OCI-LY1 (cell line): ENCODE data around the gene ZBTB8OS.

ENCODE experiments used
- H2AFZ ChIP-seq: fragments of 200-600 bp; sonication (generic), shearing (Covaris generic); 2 replicates; pipeline ENCODE4 v1.6.0; 2014; ENCODE audit warnings: antibody characterized with exemption, mild to moderate bottlenecking, low read length
- H3F3A ChIP-seq: fragments of 200-600 bp; sonication (generic), shearing (Covaris generic); 2 replicates; pipeline ENCODE4 v1.6.0; 2014; ENCODE audit warnings: mild to moderate bottlenecking, antibody characterized with exemption, low read length, moderate library complexity; ENCODE audit not compliant: insufficient read depth
- H3K27ac ChIP-seq: fragments of 200-600 bp; sonication (generic); 2 replicates; pipeline ENCODE4 v1.5.1; 2014; ENCODE audit warnings: low read length, mixed run types, mild to moderate bottlenecking, low read depth; ENCODE audit not compliant: poor library complexity, severe bottlenecking
- H3K27me3 ChIP-seq: fragments of 200-600 bp; sonication (generic); 2 replicates; pipeline ENCODE4 v1.6.0; 2014; ENCODE audit warnings: antibody characterized with exemption, mild to moderate bottlenecking, low read length, moderate library complexity; ENCODE audit not compliant: insufficient read depth
- H3K36me3 ChIP-seq: fragments of 200-600 bp; sonication (generic); 2 replicates; pipeline ENCODE4 v1.6.1; 2014; ENCODE audit warnings: mild to moderate bottlenecking, antibody characterized with exemption, low read length, moderate library complexity, mixed read lengths; ENCODE audit not compliant: insufficient read depth
- H3K4me1 ChIP-seq: fragments of 200-600 bp; sonication (generic); 2 replicates; pipeline ENCODE4 v1.5.1; 2014; ENCODE audit warnings: mild to moderate bottlenecking, low read length, moderate library complexity; ENCODE audit not compliant: insufficient read depth, severe bottlenecking
- H3K4me2 ChIP-seq: fragments of 200-600 bp; sonication (generic), shearing (Covaris generic); 2 replicates; pipeline ENCODE4 v1.6.1; 2014; ENCODE audit warnings: low read length
- H3K4me3 ChIP-seq: fragments of 200-600 bp; sonication (generic); 2 replicates; pipeline ENCODE4 v1.5.1; 2014; ENCODE audit warnings: low read length, low read depth, mild to moderate bottlenecking, mixed read lengths; ENCODE audit not compliant: poor library complexity, severe bottlenecking
- H3K79me2 ChIP-seq: fragments of 200-600 bp; shearing (Covaris generic); 2 replicates; pipeline ENCODE4 v1.6.1; 2016; ENCODE audit warnings: mixed run types, low read length, mixed read lengths; ENCODE audit not compliant: insufficient read depth
- H3K9ac ChIP-seq: fragments of 200-600 bp; sonication (generic), shearing (Covaris generic); 2 replicates; pipeline ENCODE4 v1.6.1; 2014; ENCODE audit warnings: mild to moderate bottlenecking, low read length, mixed read lengths
- H3K9me2 ChIP-seq: fragments of 200-600 bp; sonication (generic), shearing (Covaris generic); 2 replicates; pipeline ENCODE4 v1.6.1; 2014; ENCODE audit warnings: low read depth, mild to moderate bottlenecking, low read length, mixed read lengths
- H3K9me3 ChIP-seq: fragments of 200-600 bp; shearing (Covaris generic); 2 replicates; pipeline ENCODE4 v1.6.1; 2014; ENCODE audit warnings: low read length, mixed read lengths
- H4K20me1 ChIP-seq: fragments of 200-600 bp; sonication (generic), shearing (Covaris generic); 2 replicates; pipeline ENCODE4 v1.6.0; 2016; ENCODE audit warnings: mild to moderate bottlenecking, low read length; ENCODE audit not compliant: insufficient read depth
- CTCF ChIP-seq: fragments of 200-600 bp; sonication (generic), shearing (Covaris generic); IDR thresholded peaks from 2 replicates; pipeline ENCODE4 v1.5.1; 2017; ENCODE audit warnings: mild to moderate bottlenecking, antibody characterized with exemption, low read length, moderate library complexity, mixed read lengths
- EZH2 ChIP-seq: fragments of 200-600 bp; sonication (generic), shearing (Covaris generic); IDR thresholded peaks from 2 replicates; pipeline ENCODE4 v1.8.0; 2017; ENCODE audit warnings: borderline replicate concordance, mixed run types, mild to moderate bottlenecking, antibody characterized with exemption, low read length, moderate library complexity, mixed read lengths

ZBTB8OS gene

DNA sequence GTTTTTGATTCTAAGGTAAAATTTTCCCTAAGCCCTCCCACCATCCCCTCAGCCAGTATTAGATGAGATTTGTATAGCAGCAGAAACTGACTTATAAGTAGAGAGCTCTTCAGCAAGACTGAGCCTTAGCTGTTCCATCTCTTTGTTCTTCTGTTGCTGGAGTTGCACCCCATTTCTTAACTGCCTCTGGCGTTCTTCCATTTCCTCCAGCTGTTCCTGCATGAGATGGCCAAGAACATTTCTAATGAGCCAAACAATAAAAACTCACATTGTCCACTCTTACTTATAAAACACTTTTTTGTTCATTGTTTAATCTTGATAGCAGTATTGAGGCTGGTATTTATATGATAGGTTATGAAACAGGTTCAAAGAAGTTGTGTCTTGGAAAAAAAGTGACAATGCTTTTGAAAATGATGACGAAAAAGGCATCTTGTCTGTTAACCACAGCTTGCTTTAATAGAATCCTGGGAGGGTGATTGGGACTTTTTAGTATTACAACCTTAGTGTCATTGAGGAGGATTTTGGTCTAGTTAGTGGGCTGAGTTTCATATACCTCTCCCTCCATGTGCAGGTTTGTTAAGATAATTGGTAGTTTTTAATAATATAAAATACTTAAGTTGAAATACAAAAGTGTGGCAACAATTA is 33.9 kb upstream of the ZBTB8OS start:
- no peaks in the 10 kb centered on the region for H3F3A ChIP-seq
- peaks cover 75% of the 10 kb centered on the region for H3K36me3 ChIP-seq
- H4K20me1 ChIP-seq, result no peaks in the 10 kb centered on the region
- H3K4me2 ChIP-seq, result no peak overlapping the region
- no peak overlapping the region for H3K27ac ChIP-seq
- no peak for TF ChIP-seq EZH2
- no peak for TF ChIP-seq CTCF
- H3K9ac ChIP-seq, result no peak overlapping the region
- no peak overlapping the region for H2AFZ ChIP-seq
- H3K4me1 ChIP-seq, result no peaks in the 10 kb centered on the region
- H3K4me3 ChIP-seq, result no peak overlapping the region
- H3K9me3 ChIP-seq, result no peaks in the 10 kb centered on the region
- H3K9me2 ChIP-seq, result no peaks in the 10 kb centered on the region
- no peaks in the 10 kb centered on the region for H3K79me2 ChIP-seq
- no peaks in the 10 kb centered on the region for H3K27me3 ChIP-seq

GRCh38 chr1:32683397-32683796 is 33.0 kb upstream of the ZBTB8OS start:
- Histone ChIP-seq H3F3A (no peaks in the 10 kb centered on the region), H3K36me3 (peaks cover 84% of the 10 kb centered on the region), H3K27ac (no peak overlapping the region)

GRCh38 chr1:32681999-32682398 is 31.6 kb upstream of the ZBTB8OS start:
- Histone ChIP-seq H3K4me2 (no peak overlapping the region), H3F3A (no peaks in the 10 kb centered on the region), H3K9me3 (no peaks in the 10 kb centered on the region), H3K9ac (no peak overlapping the region), H3K36me3 (peaks cover 97% of the 10 kb centered on the region), H3K27me3 (no peaks in the 10 kb centered on the region), H4K20me1 (no peaks in the 10 kb centered on the region), H3K79me2 (no peaks in the 10 kb centered on the region), H3K9me2 (no peaks in the 10 kb centered on the region), H3K27ac (no peak overlapping the region), H3K4me1 (no peaks in the 10 kb centered on the region), H3K4me3 (no peak overlapping the region), H2AFZ (no peak overlapping the region)
- no peak for TF ChIP-seq CTCF
- no peak for TF ChIP-seq EZH2

More at GRCh38 chr1:32683397-32683796, 33.0 kb upstream of the ZBTB8OS start:
- Histone ChIP-seq H2AFZ (no peak overlapping the region), H4K20me1 (no peaks in the 10 kb centered on the region), H3K9me2 (no peaks in the 10 kb centered on the region), H3K4me1 (no peaks in the 10 kb centered on the region), H3K4me3 (no peak overlapping the region), H3K4me2 (no peak overlapping the region), H3K27me3 (no peaks in the 10 kb centered on the region), H3K9me3 (no peaks in the 10 kb centered on the region), H3K79me2 (no peaks in the 10 kb centered on the region), H3K9ac (no peak overlapping the region)
- TF ChIP-seq EZH2 (no peak), CTCF (no peak)
